GM23338 (cell line): ENCODE data around the gene MYH6.

Experiments used
- CREB1 ChIP-seq: fragments of 250-450 bp; sonication (Bioruptor Pico); IDR thresholded peaks from 2 replicates; pipeline ENCODE4 v1.5.0; 2020; ENCODE audit warnings: low read depth, mild to moderate bottlenecking, moderate library complexity
- CTCF ChIP-seq, 2 experiments: fragments of 200-600 bp in 1 of 2; sonication (generic) in 1 of 2; conservative IDR thresholded peaks; 2 replicates each; pipeline versions ENCODE4 v1.5.1 to v1.6.1; 2016 to 2017; ENCODE audit warnings: antibody characterized with exemption in 2 of 2, low read depth in 2 of 2, mild to moderate bottlenecking in 2 of 2, moderate library complexity in 1 of 2
- EZH2 ChIP-seq: fragments of 200-600 bp; sonication (generic); IDR thresholded peaks from one replicate; pipeline ENCODE4 v1.8.0; 2017; ENCODE audit warnings: antibody characterized with exemption, mild to moderate bottlenecking, low read depth; ENCODE audit not compliant: unreplicated experiment
- EZH2phosphoT487 ChIP-seq: fragments of 200-600 bp; sonication (generic); IDR thresholded peaks from one replicate; pipeline ENCODE4 v1.8.1; 2018; ENCODE audit warnings: antibody characterized with exemption; ENCODE audit not compliant: unreplicated experiment
- JUNB ChIP-seq: IDR thresholded peaks from one replicate; pipeline ENCODE4 v1.6.1; 2016; ENCODE audit warnings: antibody characterized with exemption; ENCODE audit not compliant: unreplicated experiment
- POLR2AphosphoS5 ChIP-seq: IDR thresholded peaks from 2 replicates; pipeline ENCODE4 v1.6.1; 2016; ENCODE audit warnings: antibody characterized with exemption, low read depth
- ZNF114 ChIP-seq: fragments of 250-450 bp; sonication (Bioruptor Pico); IDR thresholded peaks from 2 replicates; pipeline ENCODE4 v1.5.0; 2020; ENCODE audit warnings: mild to moderate bottlenecking, moderate library complexity
- TF ChIP-seq, protein P1 (sequence below): fragments of 250-450 bp; sonication (Bioruptor Pico); IDR thresholded peaks from 2 replicates; pipeline ENCODE4 v1.5.0; 2020; ENCODE audit warnings: mild to moderate bottlenecking, moderate library complexity
- TF ChIP-seq, protein P2 (sequence below): IDR thresholded peaks from one replicate; pipeline ENCODE4 v1.6.1; 2018; ENCODE audit warnings: antibody characterized with exemption; ENCODE audit not compliant: unreplicated experiment
- TF ChIP-seq, protein P3 (sequence below): IDR thresholded peaks from 2 replicates; pipeline ENCODE4 v1.6.1; 2016; ENCODE audit warnings: antibody characterized with exemption

DNA sequence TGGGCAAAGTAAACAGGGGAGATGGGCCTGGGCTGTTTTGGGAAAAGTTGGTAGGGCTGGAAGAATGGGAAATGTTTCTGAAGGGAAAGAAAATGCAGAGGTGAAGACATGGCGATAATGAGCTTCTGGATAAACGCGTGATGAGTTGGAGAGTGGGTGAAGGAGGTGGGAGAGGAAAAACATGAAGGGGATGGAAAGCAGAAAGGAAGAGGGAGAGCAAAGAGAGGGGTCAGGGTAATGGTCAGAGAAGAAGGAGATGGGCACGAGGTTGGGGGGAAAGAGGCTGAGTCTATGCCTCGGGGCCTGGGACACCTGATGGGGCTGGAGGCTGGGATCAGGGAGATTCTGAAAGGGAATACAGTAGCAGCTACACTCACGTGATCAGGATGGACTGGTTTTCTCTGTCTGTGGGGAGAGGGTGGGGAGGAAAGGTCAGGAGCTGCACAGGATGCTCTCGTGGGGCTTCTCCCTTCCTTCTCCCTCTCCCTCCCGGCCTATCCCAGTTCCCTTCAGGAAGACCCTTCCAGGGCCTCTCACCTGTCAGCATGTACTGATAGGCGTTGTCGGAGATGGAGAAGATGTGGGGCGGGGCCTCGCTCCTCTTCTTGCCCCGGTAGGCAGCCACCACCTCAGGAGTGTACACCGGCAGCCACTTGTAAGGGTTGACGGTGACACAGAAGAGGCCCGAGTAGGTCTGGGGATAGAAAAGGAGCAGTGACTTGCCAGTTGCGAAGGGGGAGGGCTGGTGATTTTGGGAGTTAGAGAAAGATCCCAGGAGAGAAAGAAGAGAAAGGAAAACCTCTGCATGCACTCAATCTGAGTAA, 24.2 kb upstream of the MYH6 start:
- TF ChIP-seq CTCF (conservative IDR thresholded peaks at IDR 0.05; ENCODE audit: low read depth in 2 of 2) (no peak), CREB1 (CRISPR knock-in tag) (no peak), ZNF114 (CRISPR knock-in tag) (no peak), EZH2 (no peak), POLR2AphosphoS5 (no peak), EZH2phosphoT487 (no peak), JUNB (no peak)
- TF ChIP-seq, protein P1, sequence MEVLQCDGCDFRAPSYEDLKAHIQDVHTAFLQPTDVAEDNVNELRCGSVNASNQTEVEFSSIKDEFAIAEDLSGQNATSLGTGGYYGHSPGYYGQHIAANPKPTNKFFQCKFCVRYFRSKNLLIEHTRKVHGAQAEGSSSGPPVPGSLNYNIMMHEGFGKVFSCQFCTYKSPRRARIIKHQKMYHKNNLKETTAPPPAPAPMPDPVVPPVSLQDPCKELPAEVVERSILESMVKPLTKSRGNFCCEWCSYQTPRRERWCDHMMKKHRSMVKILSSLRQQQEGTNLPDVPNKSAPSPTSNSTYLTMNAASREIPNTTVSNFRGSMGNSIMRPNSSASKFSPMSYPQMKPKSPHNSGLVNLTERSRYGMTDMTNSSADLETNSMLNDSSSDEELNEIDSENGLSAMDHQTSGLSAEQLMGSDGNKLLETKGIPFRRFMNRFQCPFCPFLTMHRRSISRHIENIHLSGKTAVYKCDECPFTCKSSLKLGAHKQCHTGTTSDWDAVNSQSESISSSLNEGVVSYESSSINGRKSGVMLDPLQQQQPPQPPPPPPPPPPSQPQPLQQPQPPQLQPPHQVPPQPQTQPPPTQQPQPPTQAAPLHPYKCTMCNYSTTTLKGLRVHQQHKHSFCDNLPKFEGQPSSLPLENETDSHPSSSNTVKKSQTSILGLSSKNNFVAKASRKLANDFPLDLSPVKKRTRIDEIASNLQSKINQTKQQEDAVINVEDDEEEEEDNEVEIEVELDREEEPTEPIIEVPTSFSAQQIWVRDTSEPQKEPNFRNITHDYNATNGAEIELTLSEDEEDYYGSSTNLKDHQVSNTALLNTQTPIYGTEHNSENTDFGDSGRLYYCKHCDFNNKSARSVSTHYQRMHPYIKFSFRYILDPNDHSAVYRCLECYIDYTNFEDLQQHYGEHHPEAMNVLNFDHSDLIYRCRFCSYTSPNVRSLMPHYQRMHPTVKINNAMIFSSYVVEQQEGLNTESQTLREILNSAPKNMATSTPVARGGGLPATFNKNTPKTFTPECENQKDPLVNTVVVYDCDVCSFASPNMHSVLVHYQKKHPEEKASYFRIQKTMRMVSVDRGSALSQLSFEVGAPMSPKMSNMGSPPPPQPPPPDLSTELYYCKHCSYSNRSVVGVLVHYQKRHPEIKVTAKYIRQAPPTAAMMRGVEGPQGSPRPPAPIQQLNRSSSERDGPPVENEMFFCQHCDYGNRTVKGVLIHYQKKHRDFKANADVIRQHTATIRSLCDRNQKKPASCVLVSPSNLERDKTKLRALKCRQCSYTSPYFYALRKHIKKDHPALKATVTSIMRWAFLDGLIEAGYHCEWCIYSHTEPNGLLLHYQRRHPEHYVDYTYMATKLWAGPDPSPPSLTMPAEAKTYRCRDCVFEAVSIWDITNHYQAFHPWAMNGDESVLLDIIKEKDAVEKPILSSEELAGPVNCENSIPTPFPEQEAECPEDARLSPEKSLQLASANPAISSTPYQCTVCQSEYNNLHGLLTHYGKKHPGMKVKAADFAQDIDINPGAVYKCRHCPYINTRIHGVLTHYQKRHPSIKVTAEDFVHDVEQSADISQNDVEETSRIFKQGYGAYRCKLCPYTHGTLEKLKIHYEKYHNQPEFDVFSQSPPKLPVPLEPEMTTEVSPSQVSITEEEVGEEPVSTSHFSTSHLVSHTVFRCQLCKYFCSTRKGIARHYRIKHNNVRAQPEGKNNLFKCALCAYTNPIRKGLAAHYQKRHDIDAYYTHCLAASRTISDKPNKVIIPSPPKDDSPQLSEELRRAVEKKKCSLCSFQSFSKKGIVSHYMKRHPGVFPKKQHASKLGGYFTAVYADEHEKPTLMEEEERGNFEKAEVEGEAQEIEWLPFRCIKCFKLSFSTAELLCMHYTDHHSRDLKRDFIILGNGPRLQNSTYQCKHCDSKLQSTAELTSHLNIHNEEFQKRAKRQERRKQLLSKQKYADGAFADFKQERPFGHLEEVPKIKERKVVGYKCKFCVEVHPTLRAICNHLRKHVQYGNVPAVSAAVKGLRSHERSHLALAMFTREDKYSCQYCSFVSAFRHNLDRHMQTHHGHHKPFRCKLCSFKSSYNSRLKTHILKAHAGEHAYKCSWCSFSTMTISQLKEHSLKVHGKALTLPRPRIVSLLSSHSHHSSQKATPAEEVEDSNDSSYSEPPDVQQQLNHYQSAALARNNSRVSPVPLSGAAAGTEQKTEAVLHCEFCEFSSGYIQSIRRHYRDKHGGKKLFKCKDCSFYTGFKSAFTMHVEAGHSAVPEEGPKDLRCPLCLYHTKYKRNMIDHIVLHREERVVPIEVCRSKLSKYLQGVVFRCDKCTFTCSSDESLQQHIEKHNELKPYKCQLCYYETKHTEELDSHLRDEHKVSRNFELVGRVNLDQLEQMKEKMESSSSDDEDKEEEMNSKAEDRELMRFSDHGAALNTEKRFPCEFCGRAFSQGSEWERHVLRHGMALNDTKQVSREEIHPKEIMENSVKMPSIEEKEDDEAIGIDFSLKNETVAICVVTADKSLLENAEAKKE (CRISPR knock-in tag), result no peak
- TF ChIP-seq, protein P2, sequence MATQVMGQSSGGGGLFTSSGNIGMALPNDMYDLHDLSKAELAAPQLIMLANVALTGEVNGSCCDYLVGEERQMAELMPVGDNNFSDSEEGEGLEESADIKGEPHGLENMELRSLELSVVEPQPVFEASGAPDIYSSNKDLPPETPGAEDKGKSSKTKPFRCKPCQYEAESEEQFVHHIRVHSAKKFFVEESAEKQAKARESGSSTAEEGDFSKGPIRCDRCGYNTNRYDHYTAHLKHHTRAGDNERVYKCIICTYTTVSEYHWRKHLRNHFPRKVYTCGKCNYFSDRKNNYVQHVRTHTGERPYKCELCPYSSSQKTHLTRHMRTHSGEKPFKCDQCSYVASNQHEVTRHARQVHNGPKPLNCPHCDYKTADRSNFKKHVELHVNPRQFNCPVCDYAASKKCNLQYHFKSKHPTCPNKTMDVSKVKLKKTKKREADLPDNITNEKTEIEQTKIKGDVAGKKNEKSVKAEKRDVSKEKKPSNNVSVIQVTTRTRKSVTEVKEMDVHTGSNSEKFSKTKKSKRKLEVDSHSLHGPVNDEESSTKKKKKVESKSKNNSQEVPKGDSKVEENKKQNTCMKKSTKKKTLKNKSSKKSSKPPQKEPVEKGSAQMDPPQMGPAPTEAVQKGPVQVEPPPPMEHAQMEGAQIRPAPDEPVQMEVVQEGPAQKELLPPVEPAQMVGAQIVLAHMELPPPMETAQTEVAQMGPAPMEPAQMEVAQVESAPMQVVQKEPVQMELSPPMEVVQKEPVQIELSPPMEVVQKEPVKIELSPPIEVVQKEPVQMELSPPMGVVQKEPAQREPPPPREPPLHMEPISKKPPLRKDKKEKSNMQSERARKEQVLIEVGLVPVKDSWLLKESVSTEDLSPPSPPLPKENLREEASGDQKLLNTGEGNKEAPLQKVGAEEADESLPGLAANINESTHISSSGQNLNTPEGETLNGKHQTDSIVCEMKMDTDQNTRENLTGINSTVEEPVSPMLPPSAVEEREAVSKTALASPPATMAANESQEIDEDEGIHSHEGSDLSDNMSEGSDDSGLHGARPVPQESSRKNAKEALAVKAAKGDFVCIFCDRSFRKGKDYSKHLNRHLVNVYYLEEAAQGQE, result no peak
- TF ChIP-seq, protein P3, sequence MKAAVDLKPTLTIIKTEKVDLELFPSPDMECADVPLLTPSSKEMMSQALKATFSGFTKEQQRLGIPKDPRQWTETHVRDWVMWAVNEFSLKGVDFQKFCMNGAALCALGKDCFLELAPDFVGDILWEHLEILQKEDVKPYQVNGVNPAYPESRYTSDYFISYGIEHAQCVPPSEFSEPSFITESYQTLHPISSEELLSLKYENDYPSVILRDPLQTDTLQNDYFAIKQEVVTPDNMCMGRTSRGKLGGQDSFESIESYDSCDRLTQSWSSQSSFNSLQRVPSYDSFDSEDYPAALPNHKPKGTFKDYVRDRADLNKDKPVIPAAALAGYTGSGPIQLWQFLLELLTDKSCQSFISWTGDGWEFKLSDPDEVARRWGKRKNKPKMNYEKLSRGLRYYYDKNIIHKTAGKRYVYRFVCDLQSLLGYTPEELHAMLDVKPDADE, result no peak
